K562 (cell line): ENCODE data around the gene MRPS6. TPM values are rescaled to one million over a fixed set of nuclear protein-coding genes. Genes with fewer than 3 reads are reported as not detected.

ENCODE experiments used
- ARHGAP35 ChIP-seq: fragments of 450-650 bp; IDR thresholded peaks from 2 replicates; pipeline ENCODE4 v1.6.1; 2018; ENCODE audit not compliant: partially characterized antibody
- BACH1 ChIP-seq: fragments of 200-800 bp; sonication (Bioruptor generic); IDR thresholded peaks from 2 replicates; pipeline ENCODE4 v1.6.1; 2016; ENCODE audit warnings: missing genetic modification characterization, missing compliant biosample characterization
- CTBP1 ChIP-seq: fragments of 450-650 bp; IDR thresholded peaks from 2 replicates; pipeline ENCODE4 v1.6.1; 2016; ENCODE audit warnings: borderline replicate concordance
- FOXP1 ChIP-seq: sonication (generic); formaldehyde crosslinking; IDR thresholded peaks from 2 replicates; pipeline ENCODE4 v1.8.0; 2022; ENCODE audit warnings: mild to moderate bottlenecking, missing genetic modification reagents
- KLF13 ChIP-seq: fragments of 450-650 bp; IDR thresholded peaks from 2 replicates; pipeline ENCODE4 v1.6.1; 2016; ENCODE audit warnings: missing genetic modification characterization, low read depth, mild to moderate bottlenecking, missing compliant biosample characterization, moderate library complexity, borderline replicate concordance
- NFE2 ChIP-seq: IDR thresholded peaks from 2 replicates; pipeline ENCODE4 v1.6.1; 2014; ENCODE audit warnings: antibody characterized with exemption, low read depth
- NFIC ChIP-seq: fragments of 450-650 bp; IDR thresholded peaks from 2 replicates; pipeline ENCODE4 v1.6.1; 2017; ENCODE audit warnings: mild to moderate bottlenecking, inconsistent platforms
- POU5F1 ChIP-seq: fragments of 150-350 bp; IDR thresholded peaks from 2 replicates; pipeline ENCODE4 v1.6.1; 2014; ENCODE audit warnings: borderline replicate concordance, low read length, low read depth, mild to moderate bottlenecking; ENCODE audit not compliant: partially characterized antibody
- PTBP1 ChIP-seq: fragments of 200-400 bp; formaldehyde crosslinking; IDR thresholded peaks from 2 replicates; pipeline ENCODE4 v1.6.1; 2017; ENCODE audit warnings: low read depth, low read length
- RAD51 ChIP-seq: fragments of 450-650 bp; IDR thresholded peaks from 2 replicates; pipeline ENCODE4 v1.7.1; 2016; ENCODE audit warnings: low read depth, mild to moderate bottlenecking, borderline replicate concordance
- SIN3A ChIP-seq, 2 experiments: fragments of 150-350 bp in 1 of 2; IDR thresholded peaks; 2 replicates each; pipeline ENCODE4 v1.6.1; 2011 to 2016; ENCODE audit warnings: borderline replicate concordance in 2 of 2, low read depth in 2 of 2, low read length in 2 of 2, mild to moderate bottlenecking in 2 of 2, moderate library complexity in 2 of 2; ENCODE audit not compliant: control insufficient read depth in 1 of 2
- SP2 ChIP-seq: IDR thresholded peaks from 2 replicates; pipeline ENCODE4 v1.6.1; 2011; ENCODE audit warnings: mild to moderate bottlenecking, low read depth, low read length, moderate library complexity; ENCODE audit not compliant: poor library complexity, severe bottlenecking; ENCODE audit errors: extremely low read depth
- TBP ChIP-seq: optimal IDR thresholded peaks from 2 replicates; pipeline ENCODE3; 2011; ENCODE audit warnings: low read depth, low read length, improper control_type of control experiment
- ZFPM2 ChIP-seq: fragments of 250-450 bp; sonication (Bioruptor Pico); IDR thresholded peaks from 2 replicates; pipeline ENCODE4 v1.5.1; 2022; ENCODE audit warnings: mild to moderate bottlenecking
- ZNF175 ChIP-seq: fragments of 200-800 bp; sonication (Bioruptor generic); IDR thresholded peaks from 2 replicates; pipeline ENCODE4 v1.6.1; 2016; ENCODE audit warnings: low read depth, mild to moderate bottlenecking, missing genetic modification characterization, missing compliant biosample characterization
- ZNF282 ChIP-seq: sonication (generic); formaldehyde crosslinking; IDR thresholded peaks from 2 replicates; pipeline ENCODE4 v1.8.1; 2023; ENCODE audit warnings: missing genetic modification reagents
- polyA plus RNA-seq, 8 experiments: library from polyadenylated mRNA; depleted of rRNA in 4 of 8; stranded (reverse) in 5 of 8; unstranded in 3 of 8; fragments of >200 nt; fragmentation: Nextera tagmentation in 2 of 8; fragmentation: Illumina TruSeq in 1 of 8; extraction: Ambion mirVana in 2 of 8; extraction: Trizol in 1 of 8; gene quantifications; 2 replicates each; pipeline versions ENCODE4 v1.2.1 to v1.2.3, GENCODE V29; 2011 to 2014; ENCODE audit warnings: inconsistent platforms in 1 of 8, missing spikeins in 1 of 8
- total RNA-seq, 7 experiments: library from RNA; depleted of rRNA in 6 of 7; stranded (reverse); fragments of >200 nt in 6 of 7; fragmentation: Illumina TruSeq in 2 of 7; extraction: Trizol in 2 of 7; gene quantifications; 2 replicates each; pipeline versions ENCODE4 v1.2.1 to v1.2.3, GENCODE V29; 2011 to 2021; ENCODE audit warnings: low replicate concordance in 1 of 7
- TF ChIP-seq, protein P1 (sequence below), 2 experiments: fragments of 200-800 bp in 1 of 2; sonication (Bioruptor generic) in 1 of 2; sonication (generic) in 1 of 2; formaldehyde crosslinking in 1 of 2; IDR thresholded peaks in 1 of 2; conservative IDR thresholded peaks in 1 of 2; 2 replicates each; pipeline versions ENCODE4 v1.5.0 to v1.6.1; 2016 to 2020; ENCODE audit warnings: missing compliant biosample characterization in 1 of 2, missing genetic modification characterization in 1 of 2, missing genetic modification reagents in 1 of 2
- TF ChIP-seq, protein P2 (sequence below): fragments of 250-450 bp; sonication (Bioruptor Pico); IDR thresholded peaks from 2 replicates; pipeline ENCODE4 v1.8.0; 2022; ENCODE audit warnings: moderate library complexity, mild to moderate bottlenecking, inconsistent platforms
- TF ChIP-seq, protein P3 (sequence below): fragments of 250-450 bp; sonication (Bioruptor Pico); IDR thresholded peaks from 2 replicates; pipeline ENCODE4 v1.8.0; 2022; ENCODE audit warnings: moderate library complexity, mild to moderate bottlenecking, inconsistent platforms
- TF ChIP-seq, protein P4 (sequence below): IDR thresholded peaks from 3 replicates; pipeline ENCODE4 v1.6.1; 2011; ENCODE audit warnings: borderline replicate concordance, mild to moderate bottlenecking, moderate library complexity; ENCODE audit not compliant: insufficient read length; ENCODE audit errors: extremely low read depth

The MRPS6 gene
- total and polyA plus RNA-seq, 9 of the 15 experiments (the other 6 are each of a cell fraction or from before 2014, with no cell fraction given) = 26.1 to 72.0 (median 39.3) TPM

DNA sequence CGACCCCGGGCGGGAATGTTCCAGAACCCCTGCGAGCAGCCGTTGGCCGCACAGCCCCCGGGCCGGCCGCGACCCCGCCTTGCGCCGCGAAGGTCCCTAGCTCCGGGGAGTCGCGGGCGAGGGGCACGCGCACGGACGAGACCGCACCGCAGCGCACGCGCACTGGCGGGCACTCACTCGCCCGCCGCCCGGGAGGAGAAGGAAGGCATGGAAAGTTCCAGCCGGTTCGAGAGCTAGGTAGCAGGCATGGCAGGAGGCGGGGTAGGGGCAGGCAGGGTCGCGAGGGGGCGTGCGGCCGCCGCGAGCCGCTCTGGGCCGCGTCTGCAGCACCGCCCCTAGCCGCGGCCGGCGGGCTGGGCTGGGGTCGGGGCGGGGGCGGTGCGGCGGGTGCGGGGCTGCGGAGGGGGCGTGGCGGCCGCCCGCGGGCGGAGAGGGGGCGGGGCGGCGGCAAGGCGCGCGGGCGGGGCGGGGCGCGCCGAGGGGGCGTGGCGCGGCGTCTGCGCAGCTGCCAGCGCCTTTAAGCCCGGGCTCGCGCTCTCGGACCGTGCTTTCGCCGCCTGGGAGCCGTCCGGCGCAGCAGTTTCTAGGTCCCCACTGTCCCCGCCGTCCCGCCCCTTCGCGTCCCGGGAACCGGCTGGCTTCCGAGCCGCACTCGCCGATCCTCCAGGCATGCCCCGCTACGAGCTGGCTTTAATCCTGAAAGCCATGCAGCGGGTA lies at the start of gene MRPS6, which contains the start of gene SLC5A3 (continued):
- TF ChIP-seq, protein P1, sequence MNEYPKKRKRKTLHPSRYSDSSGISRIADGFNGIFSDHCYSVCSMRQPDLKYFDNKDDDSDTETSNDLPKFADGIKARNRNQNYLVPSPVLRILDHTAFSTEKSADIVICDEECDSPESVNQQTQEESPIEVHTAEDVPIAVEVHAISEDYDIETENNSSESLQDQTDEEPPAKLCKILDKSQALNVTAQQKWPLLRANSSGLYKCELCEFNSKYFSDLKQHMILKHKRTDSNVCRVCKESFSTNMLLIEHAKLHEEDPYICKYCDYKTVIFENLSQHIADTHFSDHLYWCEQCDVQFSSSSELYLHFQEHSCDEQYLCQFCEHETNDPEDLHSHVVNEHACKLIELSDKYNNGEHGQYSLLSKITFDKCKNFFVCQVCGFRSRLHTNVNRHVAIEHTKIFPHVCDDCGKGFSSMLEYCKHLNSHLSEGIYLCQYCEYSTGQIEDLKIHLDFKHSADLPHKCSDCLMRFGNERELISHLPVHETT (CRISPR knock-in tag; conservative IDR thresholded peaks at IDR 0.05 in 1 of 2, IDR thresholded peaks at IDR 0.05 in 1 of 2) = peak in 1 of 2 experiments; percentile 87; a peak in 2 of 4 replicates
- TF ChIP-seq ARHGAP35 (no peak), NFE2 (no peak), ZNF282 (no peak), NFIC (peak; percentile 46), ZNF175 (CRISPR knock-in tag) (0 out of 2 replicates have a peak, but pooled peaks have one; percentile 9), SIN3A (IDR thresholded peaks at IDR 0.05; ENCODE audit: borderline replicate concordance in 2 of 2, control insufficient read depth in 1 of 2, low read depth in 2 of 2, low read length in 2 of 2) (peak; percentile 81; a peak in 3 of 4 replicates), FOXP1 (CRISPR knock-in tag) (0 out of 2 replicates have a peak, but pooled peaks have one; percentile 1), SP2 (no peak), BACH1 (tag) (no peak), PTBP1 (peak; percentile 98), ZFPM2 (CRISPR knock-in tag) (peak; percentile 89; the same call in 1 of the 2 replicates), POU5F1 (no peak), KLF13 (peak; percentile 88; the same call in 1 of the 2 replicates), RAD51 (no peak), TBP (peak; percentile 91), CTBP1 (peak; percentile 62)
- TF ChIP-seq, protein P2, sequence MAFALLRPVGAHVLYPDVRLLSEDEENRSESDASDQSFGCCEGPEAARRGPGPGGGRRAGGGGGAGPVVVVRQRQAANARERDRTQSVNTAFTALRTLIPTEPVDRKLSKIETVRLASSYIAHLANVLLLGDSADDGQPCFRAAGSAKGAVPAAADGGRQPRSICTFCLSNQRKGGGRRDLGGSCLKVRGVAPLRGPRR (CRISPR knock-in tag) = no peak
- TF ChIP-seq, protein P3, sequence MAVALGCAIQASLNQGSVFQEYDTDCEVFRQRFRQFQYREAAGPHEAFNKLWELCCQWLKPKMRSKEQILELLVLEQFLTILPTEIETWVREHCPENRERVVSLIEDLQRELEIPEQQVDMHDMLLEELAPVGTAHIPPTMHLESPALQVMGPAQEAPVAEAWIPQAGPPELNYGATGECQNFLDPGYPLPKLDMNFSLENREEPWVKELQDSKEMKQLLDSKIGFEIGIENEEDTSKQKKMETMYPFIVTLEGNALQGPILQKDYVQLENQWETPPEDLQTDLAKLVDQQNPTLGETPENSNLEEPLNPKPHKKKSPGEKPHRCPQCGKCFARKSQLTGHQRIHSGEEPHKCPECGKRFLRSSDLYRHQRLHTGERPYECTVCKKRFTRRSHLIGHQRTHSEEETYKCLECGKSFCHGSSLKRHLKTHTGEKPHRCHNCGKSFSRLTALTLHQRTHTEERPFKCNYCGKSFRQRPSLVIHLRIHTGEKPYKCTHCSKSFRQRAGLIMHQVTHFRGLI (CRISPR knock-in tag) = no peak
- TF ChIP-seq, protein P4, sequence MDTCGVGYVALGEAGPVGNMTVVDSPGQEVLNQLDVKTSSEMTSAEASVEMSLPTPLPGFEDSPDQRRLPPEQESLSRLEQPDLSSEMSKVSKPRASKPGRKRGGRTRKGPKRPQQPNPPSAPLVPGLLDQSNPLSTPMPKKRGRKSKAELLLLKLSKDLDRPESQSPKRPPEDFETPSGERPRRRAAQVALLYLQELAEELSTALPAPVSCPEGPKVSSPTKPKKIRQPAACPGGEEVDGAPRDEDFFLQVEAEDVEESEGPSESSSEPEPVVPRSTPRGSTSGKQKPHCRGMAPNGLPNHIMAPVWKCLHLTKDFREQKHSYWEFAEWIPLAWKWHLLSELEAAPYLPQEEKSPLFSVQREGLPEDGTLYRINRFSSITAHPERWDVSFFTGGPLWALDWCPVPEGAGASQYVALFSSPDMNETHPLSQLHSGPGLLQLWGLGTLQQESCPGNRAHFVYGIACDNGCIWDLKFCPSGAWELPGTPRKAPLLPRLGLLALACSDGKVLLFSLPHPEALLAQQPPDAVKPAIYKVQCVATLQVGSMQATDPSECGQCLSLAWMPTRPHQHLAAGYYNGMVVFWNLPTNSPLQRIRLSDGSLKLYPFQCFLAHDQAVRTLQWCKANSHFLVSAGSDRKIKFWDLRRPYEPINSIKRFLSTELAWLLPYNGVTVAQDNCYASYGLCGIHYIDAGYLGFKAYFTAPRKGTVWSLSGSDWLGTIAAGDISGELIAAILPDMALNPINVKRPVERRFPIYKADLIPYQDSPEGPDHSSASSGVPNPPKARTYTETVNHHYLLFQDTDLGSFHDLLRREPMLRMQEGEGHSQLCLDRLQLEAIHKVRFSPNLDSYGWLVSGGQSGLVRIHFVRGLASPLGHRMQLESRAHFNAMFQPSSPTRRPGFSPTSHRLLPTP = no peak
